Stimulated activated CD8-positive, alpha-beta memory T cell treated with anti-CD3 and anti-CD28 coated beads, Interleukin-4, amount 100 ng/mL, for 1 hour (primary cell): Measurements from ENCODE around the gene STK39.

Experiments used
- DNase-seq, 2 donors: peaks; one replicate each; pipeline ENCODE4 v3.0.0-alpha.2; 2020; ENCODE audit warnings: low read depth in 2 of 2, low spot score in 1 of 2

Gene STK39

GRCh38 chr2:168210216-168210894 lies 37.0 kb downstream of the STK39 start:
- no peak for DNase-seq

- DNase-seq: no peak
These were observed 38.7 kb downstream of the STK39 start for GRCh38 chr2:168208652-168209051.

- no peak for DNase-seq
These were observed 39.5 kb downstream of the STK39 start for GRCh38 chr2:168207851-168208250.

- DNase-seq: no peak
These were observed 43.4 kb downstream of the STK39 start for GRCh38 chr2:168203762-168204693.

- no peak for DNase-seq
These were observed 45.7 kb downstream of the STK39 start for GRCh38 chr2:168201584-168202116.

- DNase-seq: no peak
These were observed 46.3 kb downstream of the STK39 start for GRCh38 chr2:168200930-168201583.

GRCh38 chr2:168198476-168199207 lies 48.8 kb downstream of the STK39 start:
- no peak for DNase-seq

GRCh38 chr2:168196764-168197180 lies 50.6 kb downstream of the STK39 start:
- DNase-seq: no peak

GRCh38 chr2:168194784-168195522 lies 52.4 kb downstream of the STK39 start:
- DNase-seq: no peak

- DNase-seq: peak in 1 of 2 donors; percentile 12
These were observed 54.4 kb downstream of the STK39 start for GRCh38 chr2:168192839-168193616.

- DNase-seq: no peak
These were observed 55.2 kb downstream of the STK39 start for GRCh38 chr2:168191955-168192785.

- no peak for DNase-seq
These were observed 56.6 kb downstream of the STK39 start for GRCh38 chr2:168190590-168191336.

- DNase-seq: no peak
These were observed 57.4 kb downstream of the STK39 start for GRCh38 chr2:168189835-168190569.

GRCh38 chr2:168188002-168188401 lies 59.4 kb downstream of the STK39 start:
- no peak for DNase-seq

- DNase-seq: no peak
These were observed 60.9 kb downstream of the STK39 start for GRCh38 chr2:168186452-168186851.

- no peak for DNase-seq
These were observed 61.7 kb downstream of the STK39 start for GRCh38 chr2:168185583-168186274.
